GM18861 (cell line): ENCODE data around the gene APPBP2.
"Not testable (repeated sequence)": the region's sequence is repeated elsewhere in the genome, so short reads cannot be mapped to it uniquely, and the experiment has no call there.

Experiments used
- ATAC-seq: cut with Tn5 transposase; IDR thresholded peaks from one replicate; pipeline ENCODE4 v1.9.1; 2021; ENCODE audit not compliant: unreplicated experiment

The APPBP2 gene

DNA sequence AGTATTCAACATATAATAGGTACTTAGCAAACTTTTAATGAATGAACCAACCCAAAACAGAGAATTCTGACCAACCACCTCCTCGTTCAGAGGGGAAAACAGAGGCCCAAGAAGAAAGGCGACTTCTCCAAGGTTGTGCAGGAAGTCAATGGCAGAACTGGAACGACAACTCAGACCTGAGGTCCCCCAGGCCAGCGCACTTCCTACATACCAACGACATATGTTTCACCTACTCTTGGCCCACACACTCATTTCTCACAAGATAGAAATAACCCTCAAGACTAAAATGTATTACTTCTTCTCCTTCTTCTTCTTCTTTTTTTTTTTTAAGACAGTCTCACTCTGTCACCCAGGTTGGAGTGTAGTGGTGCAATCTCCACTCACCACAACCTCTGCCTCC lies 89.4 kb downstream of the APPBP2 start:
- ATAC-seq, result no peak

DNA sequence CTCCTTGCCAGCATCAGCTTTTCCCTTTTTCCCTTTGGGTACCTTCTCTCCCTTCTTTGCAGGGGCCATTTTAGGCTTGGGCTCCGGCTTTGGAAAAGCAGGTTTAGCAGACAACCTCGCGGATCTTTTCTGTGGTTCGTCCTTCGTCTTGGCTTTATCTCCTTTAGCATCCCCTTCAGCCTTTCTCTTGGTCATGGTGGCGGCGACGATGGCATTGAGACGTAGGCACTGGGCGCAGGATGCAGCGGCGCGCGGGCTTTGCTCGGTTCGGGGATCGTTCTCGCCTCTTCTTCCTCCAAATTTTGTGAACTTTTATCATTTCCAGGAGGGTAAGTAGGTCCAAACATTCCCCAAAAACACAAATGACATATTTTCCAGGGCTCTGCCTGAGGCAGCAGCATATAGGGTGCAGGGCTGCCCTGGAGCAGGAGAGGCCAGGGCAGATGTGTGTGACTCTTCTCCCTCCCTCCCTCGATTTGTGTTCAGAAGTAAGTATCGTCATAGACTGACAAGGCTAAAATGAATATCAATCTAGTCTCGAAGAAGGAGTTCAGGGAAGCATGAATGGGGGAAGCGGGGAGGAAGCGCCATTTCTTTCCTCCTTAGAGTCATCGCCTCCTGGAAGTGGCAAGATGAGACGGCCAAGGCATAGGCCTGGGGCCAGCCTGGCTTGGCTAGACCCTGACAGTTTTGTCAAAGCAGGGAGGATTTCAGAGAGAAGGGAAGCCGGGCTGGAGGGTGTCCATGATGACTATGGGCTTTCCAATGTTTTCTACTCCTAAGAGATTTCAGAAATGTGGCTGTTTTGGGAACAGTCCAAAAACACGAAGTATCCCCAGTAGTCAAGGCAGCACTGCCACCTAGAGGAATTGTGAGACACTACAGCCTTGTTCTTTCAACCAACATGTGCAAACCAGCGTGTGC lies 90.5 kb downstream of the APPBP2 start:
- no peak for ATAC-seq

DNA sequence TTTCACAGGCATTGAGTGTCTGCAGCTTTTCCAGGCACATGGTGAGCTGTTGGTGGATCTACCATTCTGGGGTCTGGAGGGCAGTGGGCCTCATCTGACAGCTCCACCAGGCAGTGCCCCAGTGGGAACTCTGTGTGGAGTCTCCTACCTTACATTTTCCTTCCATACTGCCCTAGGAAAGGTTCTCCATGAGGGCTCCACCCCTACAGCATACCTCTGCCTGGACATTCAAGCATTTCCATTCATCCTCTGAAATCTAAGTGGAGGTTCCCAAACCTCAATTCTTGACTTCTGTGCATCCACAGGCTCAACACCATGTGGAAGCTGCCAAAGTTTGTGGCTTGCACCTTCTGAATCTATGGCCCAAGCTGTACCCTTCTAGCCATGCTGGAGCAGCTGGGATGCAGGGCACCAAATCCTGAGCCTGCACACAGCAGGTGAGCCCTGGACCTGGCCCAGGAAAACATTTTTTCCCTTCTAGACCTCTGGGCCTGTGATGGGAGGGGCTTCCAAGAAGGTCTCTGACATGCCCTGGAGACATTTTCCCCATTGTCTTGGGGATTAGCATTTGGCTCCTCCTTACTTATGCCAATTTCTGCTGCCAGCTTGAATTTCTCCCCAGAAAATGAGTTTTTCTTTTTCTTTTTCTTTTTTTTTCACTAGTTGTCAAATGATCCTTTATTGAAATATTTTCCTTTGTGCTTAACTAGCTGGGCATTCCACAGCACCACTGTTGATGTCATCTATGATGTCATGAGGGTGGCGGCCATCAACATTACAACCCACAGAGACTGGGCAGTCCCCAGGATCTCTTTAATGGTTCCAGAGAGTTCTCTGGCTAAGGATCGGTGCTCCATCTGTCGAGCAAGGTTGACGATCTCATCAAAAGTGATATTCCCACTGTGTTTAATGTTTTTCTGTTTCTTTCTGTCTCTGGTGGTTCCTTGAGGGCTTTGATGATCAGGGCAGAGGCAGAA lies 92.7 kb downstream of the APPBP2 start:
- not testable (repeated sequence) for ATAC-seq

DNA sequence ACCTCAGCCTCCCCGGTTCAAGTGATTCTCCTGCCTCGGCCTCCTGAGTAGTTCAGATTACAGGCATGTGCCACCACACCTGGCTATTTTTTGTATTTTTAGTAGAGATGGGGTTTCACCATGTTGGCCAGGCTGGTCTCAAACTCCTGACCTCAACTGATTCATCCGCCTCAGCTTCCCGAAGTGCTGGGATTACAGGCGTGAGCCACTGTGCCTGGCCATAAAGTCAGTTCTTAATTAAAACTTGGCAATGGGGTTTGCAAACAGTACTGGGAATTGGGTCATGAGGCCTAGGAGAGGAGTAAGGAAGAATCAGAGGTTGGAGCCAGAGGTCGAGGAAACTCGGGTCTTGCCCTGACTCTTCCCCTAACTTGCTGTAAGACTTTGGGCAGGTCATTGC lies 95.5 kb downstream of the APPBP2 start:
- not testable (repeated sequence) for ATAC-seq

DNA sequence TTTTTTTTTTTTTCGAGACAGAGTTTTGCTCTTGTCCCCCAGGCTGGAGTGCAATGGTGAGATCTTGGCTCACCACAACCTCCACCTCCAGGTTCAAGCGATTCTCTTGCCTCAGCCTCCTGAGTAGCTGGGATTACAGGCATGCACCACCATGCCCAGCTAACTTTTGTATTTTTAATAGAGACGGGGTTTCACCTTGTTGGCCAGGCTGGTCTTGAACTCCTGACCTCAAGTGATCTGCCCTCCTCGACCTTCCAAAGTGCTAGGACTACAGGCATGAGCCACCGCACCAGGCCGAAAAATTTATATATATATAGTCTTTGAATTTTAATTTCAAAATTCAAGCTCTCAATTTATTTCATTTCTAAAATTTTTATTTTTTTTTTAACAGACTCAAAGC lies 97.6 kb downstream of the APPBP2 start:
- not testable (repeated sequence) for ATAC-seq

DNA sequence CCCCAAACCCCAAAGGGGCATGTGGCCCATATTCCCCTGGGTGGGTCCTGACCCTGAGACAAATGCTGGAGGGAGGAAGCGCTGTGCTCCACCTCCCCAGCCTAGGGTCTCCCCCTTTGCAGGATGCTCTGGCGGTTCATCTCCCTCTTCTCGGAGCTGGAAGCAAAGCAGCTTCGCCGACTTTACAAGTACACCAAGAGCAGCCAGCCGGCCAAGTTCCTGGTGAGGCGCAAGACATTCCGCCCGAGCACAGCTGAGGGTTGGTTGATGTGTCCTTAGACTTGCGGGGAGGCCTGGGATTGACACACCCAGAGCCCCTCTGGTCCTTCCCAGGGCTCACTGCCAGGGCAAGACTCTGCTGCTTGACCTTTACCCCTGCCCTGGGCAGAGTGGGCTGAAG lies 99.4 kb downstream of the APPBP2 start:
- no peak for ATAC-seq

DNA sequence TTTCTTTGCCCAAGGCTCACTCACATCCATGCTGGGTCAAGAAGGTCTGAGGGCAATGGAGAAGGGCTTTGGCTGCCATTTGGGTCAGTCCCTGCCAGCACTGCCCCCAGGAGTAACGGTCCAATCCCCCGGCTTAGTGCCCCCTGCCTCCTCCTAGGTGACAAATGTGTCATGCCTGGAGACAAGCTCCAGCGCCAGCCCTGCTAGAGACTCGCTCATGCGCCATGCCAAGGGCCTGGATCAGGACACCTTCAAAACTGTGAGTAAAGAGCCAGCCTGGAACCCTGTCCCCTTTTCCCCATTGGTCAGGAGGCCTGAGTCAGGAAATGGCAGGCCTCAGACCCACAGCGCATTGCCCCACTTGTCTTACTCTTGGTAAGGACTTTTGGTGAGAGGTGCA lies 100.4 kb downstream of the APPBP2 start:
- no peak for ATAC-seq

DNA sequence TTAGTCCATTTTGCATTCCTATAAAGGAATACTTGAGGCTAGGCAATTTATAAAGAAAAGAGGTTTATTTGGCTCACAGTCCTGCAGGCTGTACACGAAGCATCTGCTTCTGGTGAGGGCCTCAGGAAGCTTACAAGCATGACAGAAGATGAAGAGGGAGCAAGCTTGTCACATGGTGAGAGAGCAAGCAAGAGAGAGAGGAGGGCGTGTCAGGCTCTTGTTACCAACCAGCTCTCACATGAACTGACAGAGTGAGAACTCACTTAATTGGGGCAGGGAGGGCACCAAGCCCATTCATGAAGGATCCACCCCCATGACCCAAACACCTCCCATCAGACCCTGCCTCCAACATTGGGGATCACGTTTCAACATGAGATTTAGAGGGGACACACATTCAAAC lies 102.2 kb downstream of the APPBP2 start:
- ATAC-seq, result no peak

DNA sequence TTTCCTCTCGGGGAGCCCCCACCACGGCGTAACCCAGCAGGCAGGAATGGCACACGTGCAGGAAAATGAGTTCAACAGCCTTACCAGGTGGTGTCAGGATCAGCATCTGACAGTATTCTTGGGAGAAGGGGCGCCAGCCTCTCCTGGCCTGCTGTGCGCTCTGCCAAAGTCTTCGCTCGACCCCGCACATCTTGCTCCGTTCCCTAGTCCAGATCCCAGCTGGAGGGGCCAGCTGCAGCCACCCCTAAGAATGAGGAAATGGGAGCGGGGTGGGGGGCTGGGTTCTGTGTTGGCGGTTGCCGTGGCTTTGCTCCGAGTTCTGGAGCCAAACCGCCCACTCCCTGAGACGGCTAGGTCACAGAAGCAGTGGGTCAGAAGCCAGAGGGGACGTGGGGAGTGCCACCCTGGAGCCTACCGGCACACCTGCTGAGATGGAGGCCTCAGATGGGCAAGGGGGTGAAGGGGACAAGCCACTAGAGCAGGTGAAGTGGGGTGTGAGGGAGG lies 103.8 kb downstream of the APPBP2 start, which contains the start of gene CHCT1:
TSS of gene CHCT1 (plus strand) at position 328 of the 504 bp plus-strand sequence. CDS start at position 432, 104 bp downstream.
- no peak for ATAC-seq

DNA sequence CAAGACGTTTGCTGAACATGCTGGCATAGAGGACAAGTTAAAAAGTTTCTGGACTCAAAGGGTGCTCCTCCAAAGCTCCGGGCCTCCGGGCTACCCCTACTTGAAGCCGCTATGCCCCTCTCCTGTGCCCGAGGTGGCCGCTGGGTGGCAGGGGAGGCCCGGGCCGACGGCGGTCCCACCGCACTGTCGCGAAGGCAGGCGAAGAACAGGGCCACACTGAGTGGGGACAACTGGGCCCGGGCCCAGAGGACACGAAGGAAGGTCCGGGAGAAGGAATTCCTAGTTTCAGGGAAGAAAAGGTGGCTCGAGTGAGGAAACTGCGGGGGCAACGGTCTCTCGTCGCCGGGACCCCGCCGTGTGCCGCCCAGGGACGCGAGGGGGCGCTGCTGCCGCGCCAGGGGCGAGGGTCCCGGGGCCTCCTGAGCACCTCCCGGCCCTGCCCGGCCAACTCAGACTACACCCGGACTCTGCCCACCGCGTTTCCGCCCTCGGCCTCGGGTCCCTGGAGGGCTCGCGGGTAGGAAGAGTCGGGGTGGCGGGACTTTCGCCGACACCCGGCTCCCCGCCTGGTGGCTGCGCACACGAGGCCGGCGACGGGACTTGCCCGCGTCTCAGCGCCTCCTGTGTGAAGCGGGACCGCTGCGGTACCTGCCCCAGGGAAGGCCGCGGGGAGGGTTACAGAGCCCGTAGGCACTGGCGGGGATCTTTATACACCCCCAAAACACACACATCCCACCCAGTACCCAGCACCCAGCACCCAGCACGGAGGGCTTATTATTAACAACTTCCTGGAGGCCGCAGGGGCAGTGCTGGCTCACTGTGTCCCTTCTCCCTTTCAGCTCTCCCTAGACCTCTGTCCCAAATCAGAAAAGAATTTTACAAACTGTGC lies 104.5 kb downstream of the APPBP2 start:
- ATAC-seq, result peak; percentile 83

DNA sequence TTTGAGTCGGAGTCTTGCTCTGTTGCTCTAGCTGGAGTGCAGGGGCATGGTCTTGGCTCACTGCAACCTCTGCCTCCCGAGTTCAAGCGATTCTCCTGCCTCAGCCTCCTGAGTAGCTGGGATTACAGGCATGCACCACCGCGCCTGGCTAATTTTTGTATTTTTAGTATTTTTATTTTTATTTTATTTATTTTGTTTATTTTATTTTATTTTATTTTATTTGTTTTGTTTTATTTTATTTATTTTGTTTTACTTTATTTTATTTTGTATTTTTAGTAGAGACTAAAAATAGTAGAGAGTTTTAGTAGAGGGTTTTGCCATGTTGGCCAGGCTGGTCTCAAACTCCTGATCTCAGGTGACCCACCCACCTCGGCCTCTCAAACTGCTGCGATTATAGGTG lies 106.2 kb downstream of the APPBP2 start:
- ATAC-seq, result not testable (repeated sequence)

DNA sequence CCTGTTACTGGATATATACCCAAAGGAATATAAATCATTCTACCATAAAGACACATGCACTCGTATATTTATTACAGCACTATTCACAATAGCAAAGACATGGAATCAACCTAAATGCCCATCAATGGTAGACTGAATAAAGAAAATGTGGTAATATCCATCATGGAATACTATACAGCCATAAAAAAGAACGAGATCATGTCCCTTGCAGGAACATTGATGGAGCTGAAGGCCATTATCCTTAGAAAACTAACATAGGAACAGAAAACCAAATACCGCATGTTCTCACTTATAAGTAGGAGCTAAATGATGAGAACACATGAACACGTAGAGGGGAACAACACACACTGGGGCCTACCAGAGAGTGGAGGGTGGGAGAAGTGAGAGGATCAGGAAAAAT lies 107.0 kb downstream of the APPBP2 start:
- ATAC-seq, result not testable (repeated sequence)

DNA sequence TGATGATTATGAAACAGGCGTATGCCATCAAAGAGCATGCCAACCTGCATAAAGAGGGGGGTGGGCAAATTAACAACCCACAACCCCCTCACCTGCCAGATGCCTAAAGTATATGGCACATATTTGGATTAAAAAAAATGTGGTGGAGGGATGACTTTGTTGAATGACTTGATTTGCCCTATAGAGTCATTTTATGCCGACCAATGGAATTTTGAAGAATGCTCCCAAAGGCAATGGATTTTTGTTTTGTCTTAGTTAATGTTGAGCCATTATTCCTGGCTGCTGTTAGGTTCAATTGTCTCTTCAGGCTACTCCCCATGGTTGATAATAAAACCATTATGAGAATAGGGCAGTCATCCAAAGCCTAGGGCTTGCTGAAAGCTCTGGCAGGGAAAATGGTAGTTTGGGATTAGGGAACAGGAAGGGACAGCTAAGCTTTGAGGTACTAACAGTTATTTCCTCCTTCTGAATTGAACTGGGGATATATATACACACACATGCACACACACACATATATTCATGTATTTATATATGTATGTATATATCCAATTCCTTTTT lies 109.6 kb downstream of the APPBP2 start:
- ATAC-seq, result no peak

DNA sequence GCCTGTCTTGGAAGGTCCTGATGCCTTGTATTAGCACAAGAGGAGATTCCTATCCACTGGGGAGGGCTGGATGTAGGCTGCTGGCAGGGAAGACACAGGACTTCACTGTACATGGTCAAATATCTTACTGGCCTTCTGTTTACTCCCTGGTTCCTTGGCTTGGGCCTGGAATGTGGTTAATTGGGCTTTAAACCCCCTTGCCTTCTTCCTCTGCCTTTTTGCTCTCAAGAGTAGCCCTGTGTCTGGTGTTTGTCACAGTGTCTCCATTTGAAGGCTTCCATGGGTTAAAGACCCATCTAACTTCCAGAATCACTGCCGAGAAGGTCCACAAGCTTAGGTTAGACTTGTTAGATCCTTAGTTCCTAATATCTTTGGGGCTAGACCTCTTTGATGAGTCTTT lies 110.9 kb downstream of the APPBP2 start:
- ATAC-seq, result no peak

DNA sequence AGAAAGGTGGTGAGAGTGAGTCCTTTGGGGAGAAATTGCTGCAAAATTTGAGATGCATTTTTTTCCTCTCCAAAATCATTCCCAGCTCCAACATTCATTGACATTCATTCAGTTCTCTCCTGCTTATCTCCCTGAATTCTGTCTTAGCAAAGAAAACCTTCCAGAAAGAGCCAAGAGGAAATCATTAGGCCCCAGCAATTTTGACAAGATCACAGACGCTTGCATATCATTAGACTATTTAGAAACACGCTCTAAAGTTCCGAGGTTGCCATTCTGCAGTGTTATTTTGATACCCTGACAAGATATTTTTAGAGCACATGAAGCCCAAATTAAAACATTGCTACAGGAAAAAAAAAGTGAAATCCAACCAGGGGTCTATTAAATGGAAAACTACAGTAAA lies 113.3 kb downstream of the APPBP2 start:
- ATAC-seq, result no peak

DNA sequence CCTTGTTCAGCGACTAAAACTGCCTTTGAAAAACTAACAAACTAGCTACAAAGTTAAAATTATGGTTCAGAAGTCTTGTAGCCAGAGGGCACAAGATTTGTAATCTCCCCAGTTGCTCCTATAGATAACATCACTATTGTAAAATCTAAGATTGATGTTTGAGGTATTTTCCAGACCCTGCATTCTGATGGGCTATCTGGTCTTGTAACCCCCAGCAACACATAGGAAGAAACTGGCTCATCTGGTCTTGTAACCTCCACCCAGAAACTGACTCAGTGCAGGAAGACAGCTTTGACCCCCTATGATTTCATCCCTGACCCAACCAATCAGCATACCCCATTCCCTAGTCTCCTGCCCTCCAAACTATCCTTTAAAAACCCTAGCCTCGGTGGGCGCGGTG lies 116.0 kb downstream of the APPBP2 start:
- no peak for ATAC-seq

DNA sequence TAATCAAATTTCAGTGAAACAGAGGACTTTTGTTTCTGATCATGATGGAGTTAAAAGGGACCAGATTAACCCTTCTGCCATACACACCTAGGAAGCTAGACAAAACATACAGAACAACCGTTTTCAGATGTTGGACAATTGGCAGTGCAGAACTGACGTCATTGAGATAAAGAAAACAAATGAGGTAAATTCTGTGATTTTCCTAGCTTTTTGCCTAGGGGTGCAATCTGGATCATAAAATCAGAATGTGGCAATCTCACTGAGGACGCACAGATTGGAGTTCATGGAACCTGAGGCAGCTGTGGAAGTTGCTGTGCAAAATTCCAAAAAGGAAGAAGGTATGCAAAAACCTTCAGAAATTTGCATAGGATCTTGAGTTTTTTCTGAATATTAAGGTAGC lies 119.2 kb downstream of the APPBP2 start:
- ATAC-seq, result no peak

DNA sequence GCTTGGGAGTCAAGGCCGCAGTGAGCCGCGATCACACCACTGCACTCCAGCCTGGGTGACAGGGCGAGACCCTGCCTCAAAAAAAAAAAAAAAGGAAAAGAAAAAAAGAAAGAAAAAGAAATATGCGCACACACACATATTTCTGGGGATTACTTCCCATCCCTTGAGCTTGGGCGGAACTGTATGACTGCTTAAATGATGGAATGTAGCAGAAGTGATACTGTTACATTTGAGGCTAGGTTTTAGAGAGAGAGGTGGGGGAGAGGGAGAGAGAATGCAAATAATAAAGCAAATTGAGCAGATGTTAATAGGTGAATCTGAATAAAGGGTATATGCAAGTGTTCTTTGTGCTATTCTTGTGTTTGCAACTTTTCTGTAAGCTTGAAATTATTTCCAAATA lies 122.1 kb downstream of the APPBP2 start:
- ATAC-seq, result no peak

DNA sequence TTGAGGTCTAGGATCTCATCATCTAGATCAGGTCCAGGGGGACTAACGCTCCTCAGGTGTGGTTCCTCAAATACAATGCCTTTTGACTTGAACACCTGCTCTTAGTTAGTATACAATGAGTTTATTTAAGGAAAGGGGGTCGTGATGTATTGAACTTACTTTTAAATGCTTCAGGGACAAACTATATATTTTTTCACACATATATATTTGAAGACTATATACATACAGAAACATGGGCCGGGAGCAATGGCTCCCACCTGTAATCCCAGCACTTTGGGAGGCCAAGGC lies 122.6 kb downstream of the APPBP2 start:
- no peak for ATAC-seq

DNA sequence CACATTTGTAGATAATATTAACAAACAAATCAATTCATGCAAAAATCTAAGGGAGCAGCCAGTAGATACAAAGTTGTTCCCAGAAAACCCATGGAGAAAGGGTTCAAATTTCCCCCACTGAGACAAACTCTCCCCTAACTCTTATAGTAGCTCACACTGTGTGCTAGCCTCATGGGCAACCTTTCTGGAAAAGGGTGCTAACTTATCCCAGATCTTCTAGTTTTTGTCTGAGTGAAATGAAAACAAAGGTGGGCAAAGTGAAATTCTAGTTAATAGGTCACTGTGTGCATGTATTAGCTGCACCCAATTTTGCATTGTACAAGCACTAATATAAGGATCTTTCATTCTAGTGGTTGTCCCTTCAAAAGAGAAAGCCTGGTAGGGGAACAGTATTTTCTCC lies 124.2 kb downstream of the APPBP2 start:
- no peak for ATAC-seq
